ENCODE data around the gene TPSD1. TPM values are rescaled to one million over a fixed set of nuclear protein-coding genes. Genes with fewer than 3 reads are reported as not detected.
"Not testable (repeated sequence)": the region's sequence is repeated elsewhere in the genome, so short reads cannot be mapped to it uniquely, and the experiment has no call there.

TPSD1 gene
- total RNA-seq, 2 donors from 2014 or later, result 0.57 to 4.1 TPM

GRCh38 chr16:1258906-1259759, 3.3 kb downstream of the TPSD1 start:
- no peak for DNase-seq (ENCODE audit: low spot score)
- intact Hi-C loops (cut with DNase I), result no loop called here

DNA sequence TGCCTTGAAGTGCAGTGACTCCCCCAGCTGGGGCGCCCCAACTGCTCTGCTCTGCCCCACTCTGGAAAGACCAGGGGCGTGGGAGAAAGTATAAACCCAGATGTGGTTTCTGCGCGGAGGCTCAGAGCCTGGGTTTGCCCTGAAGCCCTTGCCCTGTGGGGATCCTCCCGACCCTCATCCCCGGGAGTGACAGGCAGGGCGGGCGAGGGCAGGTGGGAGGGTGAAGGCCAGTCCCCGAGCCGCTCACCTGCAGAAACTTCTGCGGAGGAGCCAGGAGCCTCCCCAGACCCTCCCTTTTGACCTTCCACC, 3.8 kb downstream of the TPSD1 start:
- intact Hi-C loops (cut with DNase I), result no loop called here

DNA sequence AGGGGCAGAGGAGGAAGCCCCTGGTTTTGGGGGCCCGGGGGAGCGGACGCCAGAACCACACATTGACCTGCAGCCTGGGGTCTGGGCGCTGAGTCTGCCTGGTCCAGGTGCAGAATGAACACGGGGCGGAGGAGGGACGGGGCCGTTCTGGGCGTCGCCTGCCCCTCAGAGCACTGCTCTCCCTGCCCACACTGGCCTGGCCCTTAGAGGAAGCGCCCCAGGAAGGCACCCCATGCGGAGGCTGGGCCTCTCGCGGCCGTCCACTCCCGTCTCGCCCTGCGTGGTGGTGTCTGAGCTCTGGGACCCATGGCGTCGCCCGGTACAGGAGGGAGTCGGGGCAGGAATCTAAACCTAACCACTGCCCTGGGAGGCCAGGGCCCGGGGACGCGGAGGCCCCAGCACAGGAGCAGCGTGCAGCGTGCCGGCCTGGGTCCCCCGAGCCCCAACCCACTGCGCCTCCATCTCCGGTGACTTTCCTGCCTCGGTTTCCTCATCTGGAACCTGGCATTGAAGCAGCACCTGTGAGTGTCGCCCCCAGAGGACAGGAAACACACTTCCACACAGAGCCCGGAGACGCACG, 4.3 kb downstream of the TPSD1 start:
- DNase-seq (ENCODE audit: low spot score), result no peak
- intact Hi-C loops (cut with DNase I), result no loop called here

More for the DNA sequence above, 3.8 kb downstream of the TPSD1 start:
- no peak for DNase-seq (ENCODE audit: low spot score)

DNA sequence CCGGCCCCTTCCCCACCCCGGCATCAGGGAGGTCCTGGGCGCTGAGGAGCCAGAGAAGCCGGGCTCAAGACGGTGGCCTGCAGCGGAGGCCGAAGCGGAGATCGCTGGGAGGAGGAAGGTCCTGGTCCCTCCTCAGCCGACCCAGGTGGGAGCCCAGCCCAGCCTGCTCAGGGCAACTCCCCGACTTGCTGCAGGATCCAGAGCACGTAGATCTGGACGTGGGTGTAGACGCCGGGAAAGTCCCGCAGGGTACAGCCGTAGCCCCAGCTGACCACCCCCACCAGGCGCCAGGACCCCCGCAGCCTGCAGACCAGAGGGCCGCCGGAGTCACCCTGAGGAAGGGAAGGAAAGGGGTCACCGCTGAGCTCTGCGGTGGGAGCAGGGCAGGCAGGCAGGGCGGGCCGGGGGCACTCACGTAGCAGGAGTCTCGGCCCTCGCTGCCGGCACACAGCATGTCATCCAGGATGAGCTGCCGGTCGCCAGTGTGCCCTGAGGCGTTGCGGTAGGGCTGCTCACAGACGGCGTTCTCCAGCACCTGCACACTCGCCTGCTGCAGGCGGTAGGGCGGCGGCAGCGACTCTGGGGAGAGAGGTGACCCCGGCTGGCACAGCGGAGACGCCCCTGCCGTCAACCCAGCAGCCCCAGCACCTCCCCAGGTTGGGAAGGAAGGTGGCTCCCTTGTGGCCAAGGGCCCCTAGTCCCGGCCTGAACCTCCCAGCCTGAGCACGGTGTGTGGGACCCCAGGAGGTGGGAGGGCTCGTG, 5.4 kb downstream of the TPSD1 start:
- intact Hi-C loops (cut with DNase I), result no loop called here
- no peak for DNase-seq (ENCODE audit: low spot score)

GRCh38 chr16:1262210-1262845, 6.5 kb downstream of the TPSD1 start:
- DNase-seq (ENCODE audit: low spot score), result no peak
- intact Hi-C loops (cut with DNase I), result no loop called here

GRCh38 chr16:1262846-1263221, 7.0 kb downstream of the TPSD1 start:
- DNase-seq (ENCODE audit: low spot score), result no peak
- intact Hi-C loops (cut with DNase I), result no loop called here

DNA sequence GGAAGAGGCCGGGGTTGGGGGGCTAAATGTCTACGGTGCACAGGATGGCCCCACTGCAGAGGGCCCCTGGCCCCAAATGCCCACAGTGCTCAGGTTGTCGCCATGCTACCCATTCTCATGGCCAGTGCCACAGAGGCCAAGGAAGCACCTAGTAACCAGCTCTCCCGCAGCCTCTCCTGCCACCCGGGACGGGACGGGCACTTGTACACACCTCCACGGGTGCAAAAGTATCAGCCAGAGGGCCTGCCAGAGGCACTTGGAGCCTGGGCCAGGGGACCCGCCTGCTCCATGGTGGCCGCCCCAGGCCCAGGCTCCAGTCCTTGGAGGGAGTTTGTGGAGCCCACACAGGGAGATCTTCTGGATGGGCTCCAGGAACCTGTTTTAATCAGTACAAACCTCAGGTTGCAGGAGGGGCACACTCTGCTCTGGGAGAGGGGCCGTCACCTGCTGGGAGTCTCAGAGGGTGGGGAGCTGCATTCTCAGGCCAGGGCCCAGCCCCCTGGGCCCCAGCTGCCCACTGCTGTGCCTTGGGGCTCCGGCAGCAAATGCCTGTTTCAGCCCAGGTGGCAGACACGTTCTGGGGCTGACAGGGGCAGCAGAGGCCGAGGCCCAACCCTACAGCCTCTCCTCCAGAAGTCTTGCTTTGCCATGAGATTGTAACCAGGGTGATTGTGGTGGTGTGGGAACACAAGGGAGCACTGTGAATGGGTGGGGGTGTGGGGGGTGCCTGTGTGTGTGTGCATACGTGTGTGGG, 7.9 kb downstream of the TPSD1 start:
- intact Hi-C loops (cut with DNase I), result no loop called here
- no peak for DNase-seq (ENCODE audit: low spot score)

GRCh38 chr16:1264345-1265089, 8.6 kb downstream of the TPSD1 start:
- no peak for DNase-seq (ENCODE audit: low spot score)
- intact Hi-C loops (cut with DNase I), result no loop called here

GRCh38 chr16:1265090-1265630, 9.3 kb downstream of the TPSD1 start:
- DNase-seq (ENCODE audit: low spot score), result no peak
- intact Hi-C loops (cut with DNase I), result no loop called here

GRCh38 chr16:1265826-1266225, 10.0 kb downstream of the TPSD1 start:
- intact Hi-C loops (cut with DNase I), result no loop called here
- no peak for DNase-seq (ENCODE audit: low spot score)

DNA sequence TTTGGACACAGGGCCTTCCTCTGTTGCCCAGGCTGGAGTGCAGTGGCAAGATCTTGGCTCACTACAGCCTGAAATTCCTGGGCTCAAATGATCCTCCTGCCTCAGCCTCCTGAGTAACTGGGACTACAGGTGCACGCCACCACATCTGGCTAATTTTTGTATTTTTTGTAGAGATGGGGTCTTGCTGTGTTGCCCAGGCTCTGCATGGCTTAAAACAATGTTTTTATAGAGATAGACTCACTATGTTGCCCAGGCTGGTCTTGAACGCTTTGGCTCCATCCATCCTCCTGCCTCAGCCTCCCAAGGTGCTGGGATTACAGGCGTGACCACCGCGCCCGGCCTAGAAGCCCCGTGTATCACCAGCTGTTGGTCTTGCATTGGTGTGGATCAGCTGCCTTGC, 13.5 kb downstream of the TPSD1 start:
- DNase-seq (ENCODE audit: low spot score); intact Hi-C loops (cut with DNase I): not testable (repeated sequence)

- intact Hi-C loops (cut with DNase I), result no loop called here
- no peak for DNase-seq (ENCODE audit: low spot score)
Measured at GRCh38 chr16:1271380-1271723, 15.5 kb downstream of the TPSD1 start.

- intact Hi-C loops (cut with DNase I); DNase-seq (ENCODE audit: low spot score): not testable (repeated sequence)
Measured at GRCh38 chr16:1271724-1272413, 16.0 kb downstream of the TPSD1 start.

DNA sequence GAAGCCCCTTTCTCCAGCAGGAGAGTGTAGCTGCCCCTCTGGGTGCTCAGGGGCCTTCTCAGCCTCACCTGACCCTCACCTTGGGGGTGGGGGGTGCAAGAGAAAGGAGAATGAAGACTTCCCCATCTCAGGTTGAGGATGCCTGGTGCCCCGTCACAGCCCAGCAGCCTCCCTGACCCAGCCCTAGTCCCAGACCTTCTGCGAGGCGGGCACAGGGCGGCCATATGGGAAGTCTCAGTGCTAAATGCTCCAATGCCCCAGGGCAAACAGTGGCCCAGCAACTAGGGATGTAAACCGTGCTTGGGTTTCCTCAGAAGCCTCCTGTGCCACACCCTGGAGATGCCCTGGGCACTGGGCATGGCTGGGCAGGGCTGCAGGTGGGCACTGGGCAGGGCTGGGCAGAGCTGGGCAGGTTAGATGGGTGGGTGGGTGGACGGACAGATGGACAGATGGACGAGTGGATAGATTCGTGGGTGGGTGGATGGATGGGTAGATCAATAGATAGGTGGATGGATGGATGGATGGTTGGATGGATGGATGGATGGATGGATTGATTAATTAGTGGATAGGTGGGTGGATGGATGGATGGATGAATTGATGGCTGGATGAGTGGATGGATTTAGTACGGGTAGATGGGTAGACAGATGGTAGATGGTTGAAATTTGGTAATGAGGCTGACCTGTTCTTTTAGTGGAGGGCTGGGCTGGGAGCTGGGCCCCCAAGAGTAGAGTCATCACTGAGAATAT, 16.8 kb downstream of the TPSD1 start:
- no peak for DNase-seq (ENCODE audit: low spot score)
- intact Hi-C loops (cut with DNase I), result no loop called here

DNA sequence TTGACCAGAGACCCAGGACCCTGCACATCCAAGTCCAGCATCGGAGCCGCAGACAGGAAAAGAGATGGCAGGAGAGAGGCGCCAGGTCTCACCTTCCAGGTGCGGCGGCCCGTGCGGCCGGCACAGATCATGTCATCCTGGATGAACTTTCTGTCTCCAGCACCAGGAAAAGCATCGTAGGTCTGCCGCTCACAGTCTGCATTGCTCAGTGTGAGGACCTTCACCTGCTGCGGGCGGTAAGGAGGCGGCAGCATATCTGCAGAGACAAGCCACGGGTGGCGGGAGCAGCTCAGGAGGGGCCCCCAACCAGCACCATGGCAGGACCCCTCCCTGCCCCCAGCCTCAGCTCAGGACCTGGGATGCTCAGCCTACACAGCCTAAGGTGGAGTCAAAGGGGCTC, 17.9 kb downstream of the TPSD1 start:
- intact Hi-C loops (cut with DNase I), result no loop called here
- no peak for DNase-seq (ENCODE audit: low spot score)

- no peak for DNase-seq (ENCODE audit: low spot score)
- intact Hi-C loops (cut with DNase I), result no loop called here
Measured at GRCh38 chr16:1274767-1275166, 18.9 kb downstream of the TPSD1 start.

Data from posterior vena cava (tissue), 2 donors.